HG03354 (cell line): Measurements from ENCODE around the gene PROC.
"Not testable (repeated sequence)": the region's sequence is repeated elsewhere in the genome, so short reads cannot be mapped to it uniquely, and the experiment has no call there.

Experiments used
- ATAC-seq: cut with Tn5 transposase; IDR thresholded peaks from one replicate; pipeline ENCODE4 v1.9.1; 2021; ENCODE audit warnings: mild to moderate bottlenecking; ENCODE audit not compliant: unreplicated experiment, poor library complexity, severe bottlenecking

PROC gene

DNA sequence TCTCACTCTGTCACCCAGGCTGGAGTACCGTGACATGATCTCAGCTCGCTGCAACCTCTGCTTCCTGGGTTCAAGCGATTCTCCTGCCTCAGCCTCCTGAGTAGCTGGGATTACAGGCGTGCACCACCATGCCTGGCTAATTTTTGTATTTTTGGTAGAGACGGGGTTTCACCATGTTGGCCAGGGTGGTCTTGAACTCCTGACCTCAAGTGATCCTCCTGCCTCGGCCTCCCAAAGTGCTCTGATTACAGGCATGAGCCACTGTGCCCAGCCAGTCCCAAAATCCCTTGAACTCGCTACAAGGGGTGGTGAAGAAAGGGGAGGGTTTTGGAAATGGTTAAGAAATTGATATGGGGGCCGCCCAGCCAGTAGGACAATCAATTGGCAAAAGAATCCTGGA, 34.2 kb downstream of the PROC start:
- ATAC-seq = not testable (repeated sequence)

DNA sequence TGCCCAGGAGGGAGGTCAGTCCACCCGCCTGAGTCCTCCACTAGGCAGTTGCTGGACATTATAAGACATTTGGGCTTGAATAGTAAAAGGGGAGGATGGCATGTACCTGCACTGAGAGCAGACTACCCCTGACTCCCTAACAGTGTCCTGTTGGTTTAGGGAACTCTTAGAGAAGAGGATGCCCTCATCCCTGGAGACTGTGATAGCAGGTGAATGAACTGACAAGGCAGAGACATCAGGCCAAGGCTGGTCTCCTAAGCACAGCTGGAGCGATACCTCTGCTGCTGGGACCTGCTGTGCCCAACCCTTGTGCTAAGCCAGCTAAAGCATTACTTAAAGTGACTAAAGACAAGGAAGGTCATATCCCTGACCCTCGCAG, 34.8 kb downstream of the PROC start:
- ATAC-seq = no peak

- no peak for ATAC-seq
Measured at GRCh38 chr2:127453392-127454171, 35.4 kb downstream of the PROC start.

DNA sequence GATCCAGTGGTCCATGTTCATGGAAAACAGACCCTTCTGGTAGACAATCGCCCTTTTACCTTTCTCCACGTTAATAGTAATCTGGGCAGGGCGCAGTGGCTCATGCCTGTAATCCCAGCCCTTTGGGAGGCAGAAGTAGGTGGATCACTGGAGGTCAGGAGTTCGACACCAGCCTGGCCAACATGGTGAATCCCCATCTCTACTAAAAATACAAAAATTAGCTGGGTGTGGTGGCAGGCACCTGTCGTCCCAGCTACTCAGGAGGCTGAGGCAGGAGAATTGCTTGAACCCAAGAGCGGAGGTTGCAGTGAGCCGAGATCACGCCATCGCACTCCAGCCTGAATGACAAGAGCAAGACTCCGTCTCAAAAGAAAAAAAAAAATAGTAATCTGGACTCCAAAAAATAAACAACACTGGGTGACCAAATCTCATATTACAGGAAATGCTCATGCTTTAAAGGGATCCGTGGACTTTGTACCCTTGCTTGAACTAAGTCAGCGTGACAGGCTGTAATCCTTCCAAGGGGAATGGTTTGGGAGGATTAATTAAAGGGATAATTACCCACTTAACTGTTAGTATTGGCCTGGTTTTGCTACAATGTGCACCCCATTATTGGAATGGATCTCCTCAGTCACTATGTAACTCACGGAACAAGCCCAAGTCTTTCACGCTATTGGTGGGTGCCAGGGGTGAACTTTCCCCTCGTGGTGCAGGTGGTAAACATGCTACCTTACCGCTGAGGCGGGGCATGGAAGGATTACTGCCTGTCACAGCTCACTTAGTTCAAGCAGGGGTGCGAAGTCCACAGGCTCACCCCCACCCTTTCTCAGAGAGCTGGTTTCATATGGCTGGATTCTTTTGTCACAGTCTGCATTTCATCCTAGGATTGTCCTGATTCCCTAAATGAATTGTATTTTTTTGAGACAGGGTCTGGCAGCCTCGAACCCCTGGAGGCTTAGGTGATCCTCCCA, 36.7 kb downstream of the PROC start:
- no peak for ATAC-seq

DNA sequence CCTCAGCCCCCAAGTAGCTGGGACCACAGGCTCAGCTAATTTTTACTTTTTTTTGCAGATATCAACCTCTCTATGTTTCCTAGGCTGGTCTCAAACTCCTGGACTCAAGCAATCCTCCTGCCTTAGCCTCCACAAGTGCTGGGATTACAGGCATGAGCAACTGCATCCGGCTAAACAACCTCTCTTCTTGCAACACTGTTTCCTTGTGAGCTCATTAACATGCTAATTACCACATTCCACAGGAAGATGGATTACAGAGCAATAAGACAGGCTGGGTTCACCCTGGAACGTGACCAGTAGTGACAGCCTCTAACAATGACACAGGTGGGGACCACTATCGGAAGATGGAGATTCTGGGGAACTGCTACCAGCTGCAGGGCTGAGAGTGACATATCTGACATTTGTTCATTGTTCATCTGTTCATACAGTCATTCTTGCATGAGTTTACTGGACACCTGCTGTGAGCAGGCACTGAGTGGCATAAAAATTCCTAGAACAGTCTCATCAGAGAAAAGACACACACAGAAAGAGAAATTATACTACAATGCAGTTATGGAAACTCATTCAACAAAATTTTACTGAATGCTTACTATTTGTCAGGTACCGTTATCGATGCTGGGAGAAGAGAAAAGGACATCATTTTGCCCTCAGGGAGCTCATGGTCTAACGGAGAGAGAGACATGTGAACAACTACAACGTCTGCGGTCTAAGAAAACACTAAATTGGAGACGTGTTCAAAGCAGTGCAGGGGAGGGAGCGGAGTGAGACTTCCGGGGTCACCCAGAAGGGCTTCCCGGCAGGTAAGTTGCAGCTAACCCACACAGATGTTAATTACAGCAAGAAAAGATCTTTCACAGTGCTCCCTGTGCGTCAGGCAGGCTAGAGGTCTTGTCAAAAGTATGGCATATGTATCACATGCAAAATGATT, 37.6 kb downstream of the PROC start:
- no peak for ATAC-seq

GRCh38 chr2:127456960-127457359, 38.7 kb downstream of the PROC start:
- ATAC-seq = no peak

DNA sequence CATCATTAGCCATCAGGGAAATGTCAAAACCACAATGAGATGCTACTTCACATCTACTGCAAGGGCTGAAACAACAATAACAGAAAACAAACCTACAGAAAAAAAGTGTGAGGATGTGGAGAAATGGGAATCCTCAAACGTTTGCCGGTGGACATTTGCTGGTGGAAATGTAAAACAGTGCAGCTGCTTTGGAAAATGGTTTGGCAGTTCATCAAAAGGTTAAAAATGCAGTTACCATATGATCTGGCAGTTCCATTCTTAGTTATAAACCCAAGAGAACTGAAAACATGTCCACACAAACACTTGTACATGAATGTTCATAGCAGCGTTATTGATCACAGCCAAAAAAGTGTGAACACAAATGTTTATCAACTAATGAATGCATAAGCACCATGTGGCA, 44.2 kb downstream of the PROC start:
- ATAC-seq = no peak

DNA sequence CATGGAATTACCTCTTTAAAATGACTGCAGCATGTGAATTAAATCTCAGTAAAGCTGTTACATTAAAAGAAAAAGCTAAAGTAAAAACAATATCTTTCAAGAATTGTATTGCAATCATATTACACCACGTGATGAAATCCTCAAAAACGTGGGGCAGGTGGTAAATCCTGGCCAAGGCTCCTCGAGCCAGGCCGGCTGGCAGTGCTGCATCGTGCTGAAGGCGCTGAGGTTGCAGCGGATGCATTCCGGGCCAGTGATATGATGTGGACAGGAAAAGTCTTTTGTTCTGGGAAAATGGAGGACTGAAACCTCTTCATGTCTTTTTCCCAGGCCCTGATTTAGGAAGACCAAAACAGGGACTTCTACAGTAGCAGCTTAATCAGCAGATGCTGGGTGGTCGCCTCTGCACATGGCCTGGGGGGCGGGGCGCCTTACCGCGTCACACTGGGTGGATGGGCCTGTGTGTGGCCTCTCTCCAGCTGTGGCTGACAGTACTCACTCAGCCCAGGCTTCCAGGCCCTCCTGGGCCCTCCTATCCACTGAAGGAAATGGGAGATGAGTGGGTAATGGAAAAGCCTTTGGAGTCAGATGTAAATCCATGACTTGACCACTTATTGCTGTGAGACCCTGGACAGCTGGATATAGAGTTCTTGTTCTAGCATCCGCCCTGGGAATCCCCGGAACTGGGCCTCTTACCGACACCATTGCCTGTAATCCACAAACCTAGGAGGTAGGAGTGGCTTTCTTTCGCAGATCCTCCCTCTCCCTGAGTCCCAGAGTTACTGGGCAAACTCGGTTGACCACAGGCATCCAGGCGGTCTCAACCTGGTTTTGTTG, 45.1 kb downstream of the PROC start:
- ATAC-seq = no peak

DNA sequence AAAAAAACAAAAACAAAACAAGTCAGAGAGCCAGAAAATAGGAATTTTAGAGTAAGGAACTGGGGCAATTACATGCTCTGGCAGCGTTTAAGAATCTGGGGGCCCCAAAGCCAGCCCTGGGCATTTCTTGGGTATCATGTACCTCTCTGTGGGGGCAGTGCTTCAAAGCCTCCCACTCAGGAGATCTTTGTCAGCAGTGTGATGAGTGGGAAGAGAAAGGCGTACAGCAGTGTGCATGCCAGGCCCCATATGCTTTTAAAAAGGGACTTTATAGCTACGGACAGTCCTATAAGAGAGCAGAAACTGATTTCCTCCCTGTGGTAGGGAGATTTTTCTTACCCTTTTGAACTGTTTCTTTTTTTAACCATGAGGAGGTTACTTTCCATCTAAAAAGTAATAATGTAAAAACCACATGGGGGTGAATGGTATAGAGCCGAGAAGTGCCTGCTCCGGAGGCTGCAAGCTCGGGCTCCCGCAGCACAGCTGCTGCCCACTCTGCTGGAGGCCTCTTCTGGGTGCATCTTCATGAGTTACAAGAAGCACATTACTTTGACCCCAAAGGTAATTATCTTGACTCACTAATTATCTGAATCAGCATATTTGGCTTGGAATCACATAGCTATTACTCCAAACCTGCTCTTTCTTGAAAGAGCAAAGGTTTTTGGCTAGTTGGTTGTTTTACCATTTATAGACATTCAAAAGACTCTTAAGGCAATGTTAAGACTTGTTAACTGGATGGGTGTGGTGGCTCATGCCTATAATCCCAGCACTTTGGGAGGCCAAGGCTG, 46.4 kb downstream of the PROC start:
- no peak for ATAC-seq

GRCh38 chr2:127465258-127465657, 47.0 kb downstream of the PROC start:
- ATAC-seq = no peak

DNA sequence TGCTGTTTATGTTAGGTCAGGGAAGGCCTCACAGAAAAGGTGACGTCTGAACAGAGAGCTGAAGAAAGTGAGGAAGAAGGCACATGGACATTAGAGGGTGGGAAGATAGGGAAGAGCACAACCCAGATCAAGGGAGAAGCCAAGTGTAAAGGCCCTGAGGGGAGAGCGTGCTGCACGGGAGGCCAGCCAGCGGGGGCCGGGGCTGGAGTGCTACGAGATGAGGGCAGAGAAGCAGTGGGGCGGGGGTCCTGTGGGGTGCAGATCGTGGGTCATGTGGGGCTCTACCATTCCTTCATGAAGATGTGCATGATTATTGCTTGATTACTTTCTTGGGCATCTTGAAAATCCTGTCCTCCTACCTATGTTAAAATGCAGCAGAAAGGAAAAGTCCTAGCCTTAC, 50.8 kb downstream of the PROC start:
- ATAC-seq = no peak

DNA sequence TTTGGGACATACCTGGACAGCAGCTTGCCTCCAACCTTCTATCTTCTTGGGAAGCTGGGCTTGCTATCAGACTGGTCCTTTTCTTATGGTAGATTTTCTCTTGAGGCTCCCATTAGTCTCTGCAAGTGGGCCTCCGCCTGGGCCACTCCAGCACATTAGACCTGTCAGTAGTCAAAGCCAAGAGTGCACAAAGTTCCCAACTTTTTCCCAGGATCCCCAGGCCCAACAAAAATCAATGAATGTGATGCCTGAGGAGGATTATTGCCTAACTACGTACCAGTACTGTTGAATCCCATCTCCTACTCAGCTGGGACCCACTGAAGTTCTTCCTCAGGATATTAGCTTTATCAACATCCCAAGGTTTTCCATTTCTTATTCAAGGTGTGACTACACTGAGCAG, 51.7 kb downstream of the PROC start:
- no peak for ATAC-seq

- ATAC-seq = no peak
Measured at GRCh38 chr2:127471286-127471988, 53.2 kb downstream of the PROC start.

DNA sequence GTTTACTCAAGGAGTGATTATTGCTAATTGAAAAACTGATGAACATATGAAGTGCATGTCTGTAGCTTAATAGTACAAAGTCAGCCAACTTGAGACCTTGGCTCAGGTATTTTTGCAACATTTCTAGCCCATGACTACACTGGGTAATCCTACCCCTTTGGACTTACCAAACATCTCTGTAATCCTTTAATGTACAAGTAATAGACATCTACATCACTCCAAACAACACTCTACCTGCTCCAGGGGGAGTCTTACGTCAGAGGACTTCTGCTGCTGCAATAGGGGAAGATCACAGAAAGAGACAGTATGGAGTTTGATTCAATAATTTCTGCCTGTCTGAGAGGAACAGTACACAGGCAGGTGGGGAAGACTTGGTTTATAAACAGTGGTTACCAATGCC, 54.0 kb downstream of the PROC start:
- ATAC-seq = no peak

DNA sequence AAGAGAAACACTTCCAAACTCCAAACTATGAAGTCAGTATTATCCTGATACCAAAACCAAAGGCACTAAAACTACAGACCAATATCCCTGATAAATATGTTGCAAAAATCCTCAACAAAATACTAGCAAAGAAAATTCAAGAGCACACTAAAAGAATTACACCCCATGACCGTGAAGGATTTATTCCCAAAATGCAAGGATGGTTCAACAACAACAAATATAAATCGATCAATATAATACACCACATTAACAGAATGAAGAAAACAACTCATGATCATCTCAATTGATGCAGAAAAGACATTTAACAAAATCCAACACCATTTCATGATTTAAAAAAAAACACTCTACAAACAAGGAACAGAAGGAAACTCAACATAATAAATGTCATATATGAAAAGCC, 57.6 kb downstream of the PROC start:
- ATAC-seq = no peak
